Heart left ventricle (tissue), 13 donors: Measurements from ENCODE around the gene SNIP1.

ENCODE experiments used
- CTCF ChIP-seq, 12 donors: fragments of 200-600 bp; sonication (generic) in 4 of 12; IDR thresholded peaks; one replicate each; pipeline versions ENCODE4 v1.5.0 to v1.8.0; 2018 to 2022; ENCODE audit warnings: antibody characterized with exemption in 12 of 12, mild to moderate bottlenecking in 5 of 12
- POLR2A ChIP-seq, 2 donors: fragments of 450-650 bp; IDR thresholded peaks; one replicate each; pipeline ENCODE4 v1.6.1; 2017; ENCODE audit warnings: antibody characterized with exemption in 2 of 2, mild to moderate bottlenecking in 2 of 2, moderate library complexity in 2 of 2
- donor health status: ischemic (EF 13 %, LVEDD 7.1; RV severe dilation, severe dysfunction).
- donor health status: DM: no; HTN: yes; CAD: no.
- donor health status: DM: no; HTN: no; CAD: no.
- donor health status: ischemic (EF 25% LVEDD 6.9; RV normal size, moderate dysfunction).
- donor health status: ischemic (EF 25% LVEDD 5.7; RV mildly dilated, moderate dysfunction).
- donor health status: ischemic (EF 35%, LVEDD 5.7; RV mildly dilated, moderate dysfunction).
- donor health status: nonischemic (EF 11% LVEDD 7.7; RV severe dilation, severe dysfunction).
- donor health status: DM: yes; HTN: yes; CAD: no.
- donor health status: PGD.
- donor health status: ischemic (EF 29% LVEDD 5.4; RV normal size, mild dysfunction).
- donor health status: nonischemic (EF 23%, LVEDD 6.1; RV moderate dilation, normal function).

GRCh38 chr1:37558411-37558810 is 4.3 kb upstream of the SNIP1 start:
- TF ChIP-seq CTCF (IDR thresholded peaks at IDR 0.05) (no peak), POLR2A (IDR thresholded peaks at IDR 0.05) (no peak)
